HCT116 (cell line): ENCODE data around the gene FDXACB1. TPM values are rescaled to one million over a fixed set of nuclear protein-coding genes. Genes with fewer than 3 reads are reported as not detected.

Experiments used
- ATAC-seq: fragments of 200-7000 bp; cut with Tn5 transposase; 2 replicates; pipeline ENCODE4 v1.9.1; 2020; ENCODE audit warnings: mild to moderate bottlenecking, moderate library complexity
- BruUV-seq: library from RNA; stranded (reverse); fragments of 400-500 nt; replicated peaks from 2 replicates; lab custom pipeline; 2021; lab: Mats Ljungman, UMichigan
- CTCF ChIA-PET: fragments of 300-600 bp; sonication (Branson Sonifier 250); formaldehyde crosslinking; loops from one replicate; lab custom pipeline; 2021; ENCODE audit warnings: antibody characterized with exemption; lab: Charles Lee
- POLR2A ChIA-PET: fragments of 300-600, 350-600 bp; sonication (Branson Sonifier 250); formaldehyde crosslinking; loops from one replicate; lab custom pipeline; 2021; ENCODE audit warnings: antibody characterized with exemption; lab: Charles Lee
- RAD21 ChIA-PET, 2 experiments: fragments of 300-600 bp; sonication (Branson Sonifier 250); formaldehyde crosslinking; loops; one replicate each; lab custom pipeline; 2023; ENCODE audit warnings: low total read pairs in 2 of 2; ENCODE audit not compliant: uncharacterized antibody in 2 of 2, unreplicated experiment in 2 of 2, low non-redundant PET in 1 of 2; lab: Charles Lee
- DNase-seq: peaks from one replicate; pipeline ENCODE4 v3.0.0-alpha.2; 2010; ENCODE audit warnings: low read depth, low spot score
- H2AFZ ChIP-seq: fragments of 200-600 bp; shearing (Covaris generic), sonication (generic); 2 replicates; pipeline ENCODE4 v1.6.1; 2017; ENCODE audit warnings: low read depth, mixed run types, mixed read lengths, antibody characterized with exemption, low read length; ENCODE audit not compliant: poor library complexity, severe bottlenecking
- H3K27ac ChIP-seq: 2 replicates; pipeline ENCODE4 v1.5.1; 2012; ENCODE audit warnings: low read depth, low read length
- H3K27me3 ChIP-seq: fragments of 200-600 bp; sonication (generic); 2 replicates; pipeline ENCODE4 v1.6.1; 2016; ENCODE audit warnings: mixed run types, low read length, mixed read lengths; ENCODE audit not compliant: insufficient read depth
- H3K36me3 ChIP-seq, 2 experiments: fragments of 200-500 bp in 1 of 2; fragments of 200-600 bp in 1 of 2; sonication (Bioruptor generic) in 1 of 2; sonication (generic) in 1 of 2; 2 replicates each; pipeline versions ENCODE4 v1.5.1 to v1.6.1; 2014 to 2016; ENCODE audit warnings: low read length in 2 of 2, inconsistent platforms in 1 of 2, mixed read lengths in 1 of 2, mixed run types in 1 of 2; ENCODE audit not compliant: insufficient read depth in 2 of 2, control insufficient read depth in 1 of 2
- H3K4me1 ChIP-seq, 2 experiments: fragments of 200-600 bp in 1 of 2; sonication (generic) in 1 of 2; 2 replicates each; pipeline versions ENCODE4 v1.5.1 to v1.6.1; 2012 to 2017; ENCODE audit warnings: low read length in 2 of 2, inconsistent platforms in 1 of 2, mild to moderate bottlenecking in 1 of 2, mixed read lengths in 1 of 2, mixed run types in 1 of 2, moderate library complexity in 1 of 2; ENCODE audit not compliant: insufficient read depth in 2 of 2, control insufficient read depth in 1 of 2
- H3K4me2 ChIP-seq: fragments of 200-600 bp; sonication (generic); 2 replicates; pipeline ENCODE4 v1.6.1; 2017; ENCODE audit warnings: mixed run types, low read length, mixed read lengths
- H3K4me3 ChIP-seq, 2 experiments: fragments of 200-600 bp in 1 of 2; sonication (generic) in 1 of 2; replicated peaks in 1 of 2; 2 replicates each; pipeline ENCODE4 v1.5.1; 2011 to 2016; ENCODE audit warnings: low read length in 2 of 2, control low read depth in 1 of 2, low read depth in 1 of 2, mild to moderate bottlenecking in 1 of 2, mixed read lengths in 1 of 2, mixed run types in 1 of 2
- H3K79me2 ChIP-seq: fragments of 200-600 bp; sonication (generic); 2 replicates; pipeline ENCODE4 v1.6.1; 2017; ENCODE audit warnings: mild to moderate bottlenecking, mixed run types, low read length, moderate library complexity, mixed read lengths; ENCODE audit not compliant: insufficient read depth
- H3K9ac ChIP-seq: fragments of 200-600 bp; sonication (generic); 2 replicates; pipeline ENCODE4 v1.6.1; 2016; ENCODE audit warnings: low read length, mixed read lengths
- H3K9me2 ChIP-seq: fragments of 200-600 bp; sonication (generic), shearing (Covaris generic); 2 replicates; pipeline ENCODE4 v1.6.1; 2017; ENCODE audit warnings: mixed run types, mild to moderate bottlenecking, moderate library complexity; ENCODE audit not compliant: insufficient read depth
- H3K9me3 ChIP-seq, 2 experiments: fragments of 200-500 bp in 1 of 2; fragments of 200-600 bp in 1 of 2; sonication (Bioruptor generic) in 1 of 2; sonication (generic) in 1 of 2; 2 replicates each; pipeline ENCODE4 v1.6.1; 2014 to 2017; ENCODE audit warnings: low read length in 2 of 2, mixed read lengths in 2 of 2, inconsistent platforms in 1 of 2, low read depth in 1 of 2, mild to moderate bottlenecking in 1 of 2, mixed run types in 1 of 2, moderate library complexity in 1 of 2; ENCODE audit not compliant: control insufficient read depth in 1 of 2, insufficient read depth in 1 of 2
- H4K20me1 ChIP-seq: fragments of 200-600 bp; sonication (generic), shearing (Covaris generic); 2 replicates; pipeline ENCODE4 v1.6.1; 2017; ENCODE audit warnings: mixed run types, mild to moderate bottlenecking, moderate library complexity; ENCODE audit not compliant: insufficient read depth
- CBX3 ChIP-seq: IDR thresholded peaks from 2 replicates; pipeline ENCODE4 v1.6.1; 2012; ENCODE audit warnings: low read depth
- CEBPB ChIP-seq: IDR thresholded peaks from 2 replicates; pipeline ENCODE4 v1.6.1; 2012; ENCODE audit warnings: low read depth
- ELF1 ChIP-seq: IDR thresholded peaks from 2 replicates; pipeline ENCODE4 v1.6.1; 2012; ENCODE audit warnings: low read depth, borderline replicate concordance
- EZH2 ChIP-seq: fragments of 200-600 bp; sonication (generic); IDR thresholded peaks from 2 replicates; pipeline ENCODE4 v1.6.1; 2017; ENCODE audit warnings: antibody characterized with exemption, mixed run types
- EZH2phosphoT487 ChIP-seq: fragments of 200-600 bp; IDR thresholded peaks from 2 replicates; pipeline ENCODE4 v1.6.1; 2018; ENCODE audit warnings: antibody characterized with exemption, borderline replicate concordance
- FOSL1 ChIP-seq: IDR thresholded peaks from 2 replicates; pipeline ENCODE4 v1.6.1; 2012; ENCODE audit warnings: low read depth
- JUND ChIP-seq: IDR thresholded peaks from 2 replicates; pipeline ENCODE4 v1.6.1; 2012
- POLR2A ChIP-seq: IDR thresholded peaks from 2 replicates; pipeline ENCODE4 v1.7.0; 2011; ENCODE audit warnings: borderline replicate concordance; ENCODE audit not compliant: insufficient read depth, insufficient read length; ENCODE audit errors: extremely low read depth
- POLR2AphosphoS5 ChIP-seq: IDR thresholded peaks from 2 replicates; pipeline ENCODE4 v1.6.1; 2011; ENCODE audit warnings: mild to moderate bottlenecking, low read depth, low read length, moderate library complexity
- RAD21 ChIP-seq: IDR thresholded peaks from 2 replicates; pipeline ENCODE4 v1.6.1; 2012; ENCODE audit warnings: low read depth, mild to moderate bottlenecking
- SIN3A ChIP-seq: IDR thresholded peaks from 2 replicates; pipeline ENCODE4 v1.6.1; 2012; ENCODE audit warnings: low read depth
- SRF ChIP-seq: IDR thresholded peaks from 2 replicates; pipeline ENCODE4 v1.6.1; 2012; ENCODE audit warnings: low read depth
- TCF7L2 ChIP-seq: IDR thresholded peaks from 2 replicates; pipeline ENCODE4 v1.7.0; 2011; ENCODE audit warnings: borderline replicate concordance, inconsistent platforms; ENCODE audit not compliant: insufficient read depth, insufficient read length; ENCODE audit errors: extremely low read depth
- YY1 ChIP-seq: IDR thresholded peaks from 2 replicates; pipeline ENCODE4 v1.6.1; 2011; ENCODE audit warnings: low read length, low read depth, moderate library complexity, mild to moderate bottlenecking; ENCODE audit not compliant: insufficient replicate concordance; ENCODE audit errors: extremely low read depth
- ZNF274 ChIP-seq: fragments of 200-500 bp; sonication (Bioruptor generic); IDR thresholded peaks from 2 replicates; pipeline ENCODE4 v1.6.1; 2014; ENCODE audit warnings: mild to moderate bottlenecking, low read depth, low read length, inconsistent platforms
- intact Hi-C: fragments of 100-400 bp; cut with micrococcal nuclease; formaldehyde crosslinking; loops from 2 replicates; pipeline ENCODE4 v1.10.0; 2022
- total RNA-seq: library from RNA; stranded (reverse); gene quantifications from one replicate; pipeline ENCODE4 v1.2.1, GENCODE V29; 2021; ENCODE audit not compliant: unreplicated experiment
- TF ChIP-seq, protein P1 (sequence below), 3 experiments: fragments of 200-600 bp in 1 of 3; sonication (generic) in 1 of 3; IDR thresholded peaks in 2 of 3; conservative IDR thresholded peaks in 1 of 3; 2 replicates each; pipeline ENCODE4 v1.5.1; 2012 to 2017; ENCODE audit warnings: low read depth in 2 of 3, low read length in 2 of 3, antibody characterized with exemption in 1 of 3, borderline replicate concordance in 1 of 3, control low read depth in 1 of 3, mild to moderate bottlenecking in 1 of 3, mixed read lengths in 1 of 3, mixed run types in 1 of 3, moderate library complexity in 1 of 3; ENCODE audit not compliant: insufficient read depth in 1 of 3
- TF ChIP-seq, protein P2 (sequence below): IDR thresholded peaks from 2 replicates; pipeline ENCODE4 v1.6.1; 2012
- TF ChIP-seq, protein P3 (sequence below): IDR thresholded peaks from 2 replicates; pipeline ENCODE4 v1.6.1; 2012

The FDXACB1 gene
- total RNA-seq, 1 experiment from 2014 or later, result 3.8 TPM

DNA sequence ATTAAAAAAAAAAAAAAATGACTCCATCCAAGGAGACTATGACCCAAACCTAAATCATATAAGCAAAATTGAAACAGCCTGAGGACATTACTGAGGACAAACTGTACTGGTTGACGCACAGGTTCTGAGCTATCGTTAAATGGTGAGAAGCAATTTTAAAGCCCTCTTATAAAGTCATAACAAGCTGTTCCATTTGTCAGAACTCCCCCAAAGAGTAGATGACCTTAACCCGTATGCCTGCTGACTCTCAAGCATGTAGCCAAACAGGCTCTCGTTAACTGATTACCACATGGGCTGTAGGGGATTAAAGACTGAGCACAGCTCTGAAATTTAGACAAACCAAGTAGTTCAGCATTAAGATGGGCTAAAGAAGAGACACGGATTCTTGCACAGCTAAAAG lies 30.4 kb upstream of the FDXACB1 start:
- H3K9ac ChIP-seq, result no peak overlapping the region
- intact Hi-C loops, result no loop called here
- BruUV-seq, result no TSS peak
- RAD21 ChIA-PET, result no interaction called here
- H3K9me2 ChIP-seq, result no peaks in the 10 kb centered on the region
- no peaks in the 10 kb centered on the region for H4K20me1 ChIP-seq
- no peak for TF ChIP-seq CEBPB
- TF ChIP-seq, protein P1, sequence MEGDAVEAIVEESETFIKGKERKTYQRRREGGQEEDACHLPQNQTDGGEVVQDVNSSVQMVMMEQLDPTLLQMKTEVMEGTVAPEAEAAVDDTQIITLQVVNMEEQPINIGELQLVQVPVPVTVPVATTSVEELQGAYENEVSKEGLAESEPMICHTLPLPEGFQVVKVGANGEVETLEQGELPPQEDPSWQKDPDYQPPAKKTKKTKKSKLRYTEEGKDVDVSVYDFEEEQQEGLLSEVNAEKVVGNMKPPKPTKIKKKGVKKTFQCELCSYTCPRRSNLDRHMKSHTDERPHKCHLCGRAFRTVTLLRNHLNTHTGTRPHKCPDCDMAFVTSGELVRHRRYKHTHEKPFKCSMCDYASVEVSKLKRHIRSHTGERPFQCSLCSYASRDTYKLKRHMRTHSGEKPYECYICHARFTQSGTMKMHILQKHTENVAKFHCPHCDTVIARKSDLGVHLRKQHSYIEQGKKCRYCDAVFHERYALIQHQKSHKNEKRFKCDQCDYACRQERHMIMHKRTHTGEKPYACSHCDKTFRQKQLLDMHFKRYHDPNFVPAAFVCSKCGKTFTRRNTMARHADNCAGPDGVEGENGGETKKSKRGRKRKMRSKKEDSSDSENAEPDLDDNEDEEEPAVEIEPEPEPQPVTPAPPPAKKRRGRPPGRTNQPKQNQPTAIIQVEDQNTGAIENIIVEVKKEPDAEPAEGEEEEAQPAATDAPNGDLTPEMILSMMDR (IDR thresholded peaks at IDR 0.05 in 2 of 3, conservative IDR thresholded peaks at IDR 0.05 in 1 of 3; ENCODE audit: borderline replicate concordance in 1 of 3, insufficient read depth in 1 of 3, low read depth in 2 of 3, low read length in 2 of 3), result no peak
- TF ChIP-seq JUND, result no peak
- TF ChIP-seq EZH2phosphoT487, result no peak
- no peak for TF ChIP-seq RAD21
- TF ChIP-seq ZNF274, result no peak
- TF ChIP-seq CBX3, result no peak
- no peak for TF ChIP-seq FOSL1
- no peak for TF ChIP-seq SRF
- no peak for TF ChIP-seq POLR2A
- TF ChIP-seq POLR2AphosphoS5, result no peak
- TF ChIP-seq, protein P2, sequence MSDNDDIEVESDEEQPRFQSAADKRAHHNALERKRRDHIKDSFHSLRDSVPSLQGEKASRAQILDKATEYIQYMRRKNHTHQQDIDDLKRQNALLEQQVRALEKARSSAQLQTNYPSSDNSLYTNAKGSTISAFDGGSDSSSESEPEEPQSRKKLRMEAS, result no peak
- no peak for TF ChIP-seq EZH2
- no peak for TF ChIP-seq ELF1
- TF ChIP-seq, protein P3, sequence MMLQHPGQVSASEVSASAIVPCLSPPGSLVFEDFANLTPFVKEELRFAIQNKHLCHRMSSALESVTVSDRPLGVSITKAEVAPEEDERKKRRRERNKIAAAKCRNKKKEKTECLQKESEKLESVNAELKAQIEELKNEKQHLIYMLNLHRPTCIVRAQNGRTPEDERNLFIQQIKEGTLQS, result no peak
- no peak for TF ChIP-seq YY1
- no peak for TF ChIP-seq SIN3A
- no peak for TF ChIP-seq TCF7L2
- H3K36me3 ChIP-seq, result no peaks in the 10 kb centered on the region
- no peaks in the 10 kb centered on the region for H3K79me2 ChIP-seq
- H2AFZ ChIP-seq, result no peak overlapping the region
- no peak overlapping the region for H3K4me2 ChIP-seq
- no peaks in the 10 kb centered on the region; a peak in 1 of 4 replicates for H3K4me1 ChIP-seq
- CTCF ChIA-PET, result no interaction called here
- ATAC-seq (no peak), DNase-seq (no peak)
- H3K9me3 ChIP-seq, result no peaks in the 10 kb centered on the region
- no peak overlapping the region for H3K4me3 ChIP-seq
- POLR2A ChIA-PET, result no interaction called here
- H3K27ac ChIP-seq, result no peak overlapping the region
- peaks cover 4% of the 10 kb centered on the region; the same call in 1 of the 2 replicates for H3K27me3 ChIP-seq
